Right lobe of liver (tissue), 6 donors: ENCODE results near the gene OSBPL9. TPM values are rescaled to one million over a fixed set of nuclear protein-coding genes. Genes with fewer than 3 reads are reported as not detected.
"Not testable (repeated sequence)": the region's sequence is repeated elsewhere in the genome, so short reads cannot be mapped to it uniquely, and the experiment has no call there.

Source experiments
- ATAC-seq, 4 donors: fragments of 200-7000 bp; cut with Tn5 transposase; one replicate each; pipeline ENCODE4 v1.9.1; 2020; ENCODE audit warnings: mild to moderate bottlenecking in 4 of 4, moderate library complexity in 4 of 4
- DNase-seq, 3 donors: peaks; one replicate each; pipeline ENCODE4 v3.0.0-alpha.2; 2020
- H3K27ac ChIP-seq, 3 donors: fragments of 200-600 bp; one replicate each; pipeline ENCODE4 v1.8.0; 2022
- H3K27me3 ChIP-seq, 2 donors: fragments of 200-600 bp; one replicate each; pipeline ENCODE4 v1.8.0; 2022
- H3K36me3 ChIP-seq, 4 donors: fragments of 200-600 bp; sonication (generic) in 1 of 4; one replicate each; pipeline versions ENCODE4 v1.5.1 to v1.8.0; 2017 to 2022; ENCODE audit warnings: control low read depth in 1 of 4
- H3K4me1 ChIP-seq, 4 donors: fragments of 200-600 bp; sonication (generic) in 1 of 4; one replicate each; pipeline versions ENCODE4 v1.5.1 to v1.8.0; 2017 to 2022; ENCODE audit warnings: control low read depth in 1 of 4
- H3K4me3 ChIP-seq, 3 donors: fragments of 200-600 bp; one replicate each; pipeline ENCODE4 v1.8.0; 2022
- H3K9me3 ChIP-seq, 4 donors: fragments of 200-600 bp; sonication (generic) in 1 of 4; one replicate each; pipeline versions ENCODE4 v1.5.1 to v1.8.0; 2017 to 2022; ENCODE audit warnings: control low read depth in 1 of 4
- CTCF ChIP-seq, 4 donors: fragments of 200-600 bp in 3 of 4; fragments of 450-650 bp in 1 of 4; IDR thresholded peaks; one replicate each; pipeline versions ENCODE4 v1.5.1 to v1.8.0; 2016 to 2022; ENCODE audit warnings: antibody characterized with exemption in 4 of 4, mild to moderate bottlenecking in 2 of 4
- POLR2A ChIP-seq: fragments of 450-650 bp; IDR thresholded peaks from one replicate; pipeline ENCODE4 v1.6.1; 2017; ENCODE audit warnings: antibody characterized with exemption, mild to moderate bottlenecking
- WGBS: methylation state at CpG from one replicate; pipeline ENCODE4 v1.1.6; 2018; ENCODE audit warnings: low coverage, low lambda C conversion rate; ENCODE audit not compliant: insufficient coverage; ENCODE audit errors: missing lambda C conversion rate; 5-methylcytosine and 5-hydroxymethylcytosine counted together
- intact Hi-C, 2 donors: fragments of 100-400 bp; cut with DNase I; formaldehyde crosslinking; loops; one replicate each; pipeline versions ENCODE4 v1.11.2 to v1.14.1; 2022
- total RNA-seq, 6 experiments: library from RNA; depleted of rRNA in 2 of 6; stranded (reverse); fragments of >200 nt in 2 of 6; fragmentation: NEBNext Ultra II Directional in 3 of 6; extraction: Animal tissue kit (Norgen Biotek cat#: 25700) in 3 of 6; gene quantifications; one replicate each; pipeline versions ENCODE4 v1.1.0 to v1.2.4, GENCODE V29; 2016 to 2023
- donor health status: DM: no; HTN: yes; CAD: no.
- donor health status: DM: no; HTN: no; CAD: no.
- donor health status: DM: no; HTN: no; CAD: no.
- donor health status: DM: no; HTN: yes; CAD: no.
- donor health status: DM: no; HTN: yes; CAD: no.

OSBPL9 gene
- total RNA-seq, 6 experiments from 2014 or later = 51.7 to 90.5 (median 71.7) TPM

- ATAC-seq (no peak), DNase-seq (no peak)
- TF ChIP-seq CTCF (IDR thresholded peaks at IDR 0.05) (no peak), POLR2A (no peak)
- Histone ChIP-seq H3K9me3 (no peaks in the 10 kb centered on the region), H3K27me3 (no peaks in the 10 kb centered on the region), H3K36me3 (no peaks in the 10 kb centered on the region), H3K27ac (peak overlapping the region in 2 of 3 donors; percentile 15 to 35), H3K4me3 (no peak overlapping the region), H3K4me1 (peaks cover 0 to 63% (median 18%) of the 10 kb centered on the region in 4 donors)
- WGBS = 88% methylated on average over 4 of the region's 4 CpGs
- intact Hi-C loops = no loop called here
These were observed 116.0 kb downstream of the OSBPL9 start for GRCh38 chr1:51732701-51733425.

- H3K27me3 ChIP-seq, intact Hi-C loops, DNase-seq, H3K36me3 ChIP-seq, H3K4me3 ChIP-seq, ATAC-seq, H3K9me3 ChIP-seq: not testable (repeated sequence)
- Histone ChIP-seq H3K4me1 (peaks cover 0 to 64% (median 18%) of the 10 kb centered on the region in 4 donors), H3K27ac (peak overlapping the region in 2 of 3 donors; percentile 15 to 35)
- 69% methylated on average over 7 of the region's 7 CpGs for WGBS
These were observed 116.5 kb downstream of the OSBPL9 start for GRCh38 chr1:51733426-51733774.

GRCh38 chr1:51733793-51734522, 117.1 kb downstream of the OSBPL9 start:
- ATAC-seq (no peak), DNase-seq (no peak)
- intact Hi-C loops = no loop called here
- H3K9me3 ChIP-seq = no peaks in the 10 kb centered on the region
- no peaks in the 10 kb centered on the region for H3K27me3 ChIP-seq
- 52% methylated on average over 7 of the region's 7 CpGs for WGBS
- H3K4me1 ChIP-seq = peaks cover 0 to 61% (median 18%) of the 10 kb centered on the region in 4 donors
- no peak overlapping the region for H3K4me3 ChIP-seq
- TF ChIP-seq POLR2A = no peak
- no peak for TF ChIP-seq CTCF (IDR thresholded peaks at IDR 0.05)
- no peaks in the 10 kb centered on the region for H3K36me3 ChIP-seq
- peak overlapping the region in 2 of 3 donors; percentile 15 to 35 for H3K27ac ChIP-seq

GRCh38 chr1:51734896-51735745, 118.2 kb downstream of the OSBPL9 start:
- peaks cover 0 to 61% (median 18%) of the 10 kb centered on the region in 4 donors for H3K4me1 ChIP-seq
- DNase-seq (no peak), ATAC-seq (no peak)
- H3K36me3 ChIP-seq = no peaks in the 10 kb centered on the region
- intact Hi-C loops = no loop called here
- no peak overlapping the region for H3K4me3 ChIP-seq
- TF ChIP-seq CTCF (IDR thresholded peaks at IDR 0.05) (no peak), POLR2A (no peak)
- WGBS = 74% methylated on average over 7 of the region's 7 CpGs
- no peaks in the 10 kb centered on the region for H3K27me3 ChIP-seq
- no peaks in the 10 kb centered on the region for H3K9me3 ChIP-seq
- H3K27ac ChIP-seq = peak overlapping the region in 1 of 3 donors; percentile 4
